Activated CD8-positive, alpha-beta memory T cell treated with anti-CD3 and anti-CD28 coated beads, Interleukin-2, amount 50 U/mL, for 1 hour (primary cell): ENCODE measurements around the gene ILKAP.

Experiments used
- DNase-seq: peaks from one replicate; pipeline ENCODE4 v3.0.0-alpha.2; 2020; ENCODE audit errors: extremely low read depth

Gene ILKAP

GRCh38 chr2:238124488-238125126, 78.9 kb downstream of the ILKAP start:
- DNase-seq: no peak

- no peak for DNase-seq
Measured at GRCh38 chr2:238123991-238124470, 79.5 kb downstream of the ILKAP start.

- no peak for DNase-seq
Measured at GRCh38 chr2:238123218-238123971, 80.1 kb downstream of the ILKAP start.

- no peak for DNase-seq
Measured at GRCh38 chr2:238122287-238123217, 80.9 kb downstream of the ILKAP start.

GRCh38 chr2:238121511-238122286, 81.8 kb downstream of the ILKAP start:
- no peak for DNase-seq

GRCh38 chr2:238120463-238121298, 82.8 kb downstream of the ILKAP start:
- DNase-seq: no peak
